CD4-positive, CD25-positive, alpha-beta regulatory T cell (primary cell): ENCODE data around the gene PALLD. TPM values are rescaled to one million over a fixed set of nuclear protein-coding genes. Genes with fewer than 3 reads are reported as not detected.

Experiments used
- ATAC-seq, 2 donors: fragments of 150-1000 bp; cut with Tn5 transposase; one replicate each; pipeline ENCODE4 v1.10.0; 2021; ENCODE audit warnings: low read depth in 2 of 2, moderate number of reproducible peaks in 2 of 2, moderate library complexity in 1 of 2
- DNase-seq, 3 donors: peaks; one replicate each; pipeline versions ENCODE4 v3.0.0 to v3.0.0-alpha.2; 2012 to 2022; ENCODE audit warnings: mixed read lengths in 1 of 3
- H3K27ac ChIP-seq: one replicate; pipeline ENCODE4 v1.7.0; 2013; ENCODE audit warnings: mild to moderate bottlenecking, low read length; ENCODE audit not compliant: insufficient read depth, poor library complexity, severe bottlenecking
- H3K27me3 ChIP-seq: one replicate; pipeline ENCODE4 v1.7.0; 2013; ENCODE audit warnings: low read length; ENCODE audit not compliant: control insufficient read depth, insufficient read depth
- H3K36me3 ChIP-seq: one replicate; pipeline ENCODE4 v1.7.0; 2013; ENCODE audit warnings: mild to moderate bottlenecking, low read length, moderate library complexity; ENCODE audit not compliant: control insufficient read depth, insufficient read depth
- H3K4me1 ChIP-seq: 2 replicates; pipeline ENCODE4 v1.7.0; 2013; ENCODE audit warnings: mild to moderate bottlenecking, low read length; ENCODE audit not compliant: insufficient read depth, control insufficient read depth, poor library complexity, severe bottlenecking
- H3K4me3 ChIP-seq: one replicate; pipeline ENCODE4 v1.7.0; 2013; ENCODE audit warnings: low read depth, mild to moderate bottlenecking, low read length, moderate library complexity
- H3K9me3 ChIP-seq, 2 experiments: 1 replicate in 1 of 2; 2 replicates in 1 of 2; pipeline ENCODE4 v1.7.0; 2013; ENCODE audit warnings: low read length in 2 of 2, mild to moderate bottlenecking in 1 of 2, moderate library complexity in 1 of 2; ENCODE audit not compliant: control insufficient read depth in 2 of 2
- H3K27ac Mint-ChIP-seq, 3 donors: one replicate each; pipeline ENCODE4 v1.8.0; 2020 to 2022; ENCODE audit warnings: mild to moderate bottlenecking in 3 of 3, mixed read lengths in 3 of 3, moderate library complexity in 2 of 3
- H3K27me3 Mint-ChIP-seq: one replicate; pipeline ENCODE4 v1.8.0; 2022; ENCODE audit warnings: mild to moderate bottlenecking, mixed read lengths
- H3K36me3 Mint-ChIP-seq: one replicate; pipeline ENCODE4 v1.8.0; 2020; ENCODE audit warnings: mixed read lengths
- H3K4me1 Mint-ChIP-seq, 4 donors: one replicate each; pipeline ENCODE4 v1.8.0; 2020 to 2022; ENCODE audit warnings: mixed read lengths in 4 of 4, mild to moderate bottlenecking in 1 of 4
- H3K4me3 Mint-ChIP-seq, 4 donors: one replicate each; pipeline ENCODE4 v1.8.0; 2020 to 2022; ENCODE audit warnings: mild to moderate bottlenecking in 4 of 4, mixed read lengths in 4 of 4, moderate library complexity in 3 of 4
- H3K9me3 Mint-ChIP-seq, 7 donors: one replicate each; pipeline ENCODE4 v1.8.0; 2020 to 2022; ENCODE audit warnings: mixed read lengths in 7 of 7, mild to moderate bottlenecking in 3 of 7, moderate library complexity in 2 of 7
- polyA plus RNA-seq, 4 donors: library from polyadenylated mRNA; unstranded; fragments of 300-500 nt; fragmentation: Illumina TruSeq; gene quantifications; one replicate each; pipeline ENCODE4 v1.2.3, GENCODE V29; 2021
- total RNA-seq: library from RNA; stranded (reverse); gene quantifications from one replicate; pipeline ENCODE4 v1.2.3, GENCODE V29; 2022

Gene PALLD
- total and polyA plus RNA-seq, 5 donors from 2014 or later, result 0.37 to 1.9 (median 0.76) TPM; not detected in 1

DNA sequence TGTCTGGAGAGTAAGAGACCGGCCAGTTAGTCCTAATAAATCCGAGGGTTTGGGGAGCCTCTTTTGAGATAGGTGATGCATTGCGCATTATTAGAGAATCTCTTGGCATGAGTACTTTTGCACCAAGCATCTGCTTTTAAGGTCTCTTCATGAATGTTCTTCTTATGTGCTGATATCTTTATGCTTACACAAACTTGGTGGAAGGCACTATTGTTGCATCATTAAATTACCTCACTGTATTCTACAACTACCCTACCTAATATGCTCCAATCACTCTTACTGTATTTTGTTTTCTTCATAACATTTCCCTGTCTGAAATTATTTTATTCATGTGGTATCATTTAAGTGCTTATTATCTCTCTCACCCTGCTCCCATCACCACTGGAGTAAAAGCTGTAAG, 151.6 kb downstream of the PALLD start:
- H3K27ac Mint-ChIP-seq, result no peak overlapping the region
- ATAC-seq (no peak), DNase-seq (no peak)
- Histone ChIP-seq H3K36me3 (no peaks in the 10 kb centered on the region), H3K27me3 (peaks cover 5% of the 10 kb centered on the region), H3K9me3 (no peaks in the 10 kb centered on the region), H3K4me1 (no peaks in the 10 kb centered on the region), H3K27ac (no peak overlapping the region), H3K4me3 (no peak overlapping the region)
- H3K27me3 Mint-ChIP-seq, result peaks cover 7% of the 10 kb centered on the region
- H3K9me3 Mint-ChIP-seq, result no peaks in the 10 kb centered on the region
- no peaks in the 10 kb centered on the region for H3K4me1 Mint-ChIP-seq
- no peak overlapping the region for H3K4me3 Mint-ChIP-seq
- H3K36me3 Mint-ChIP-seq, result no peaks in the 10 kb centered on the region

- Mint-ChIP-seq H3K27me3 (peaks cover 9% of the 10 kb centered on the region), H3K4me3 (no peak overlapping the region), H3K4me1 (no peaks in the 10 kb centered on the region), H3K27ac (no peak overlapping the region), H3K36me3 (no peaks in the 10 kb centered on the region), H3K9me3 (no peaks in the 10 kb centered on the region)
- ATAC-seq (no peak), DNase-seq (no peak)
- no peaks in the 10 kb centered on the region for H3K4me1 ChIP-seq
- H3K27ac ChIP-seq, result no peak overlapping the region
- no peaks in the 10 kb centered on the region for H3K36me3 ChIP-seq
- peaks cover 5% of the 10 kb centered on the region for H3K27me3 ChIP-seq
- no peaks in the 10 kb centered on the region for H3K9me3 ChIP-seq
- no peak overlapping the region for H3K4me3 ChIP-seq
These were observed 152.1 kb downstream of the PALLD start for GRCh38 chr4:168648929-168649328.

GRCh38 chr4:168651374-168651773, 154.5 kb downstream of the PALLD start:
- peaks cover 5% of the 10 kb centered on the region for H3K27me3 ChIP-seq
- no peak overlapping the region for H3K4me3 Mint-ChIP-seq
- no peaks in the 10 kb centered on the region for H3K9me3 Mint-ChIP-seq
- ATAC-seq, result no peak
- H3K9me3 ChIP-seq, result no peaks in the 10 kb centered on the region
- no peaks in the 10 kb centered on the region for H3K36me3 ChIP-seq
- no peaks in the 10 kb centered on the region for H3K36me3 Mint-ChIP-seq
- H3K4me1 ChIP-seq, result no peaks in the 10 kb centered on the region
- peaks cover 8% of the 10 kb centered on the region for H3K27me3 Mint-ChIP-seq
- no peak overlapping the region for H3K27ac Mint-ChIP-seq
- H3K27ac ChIP-seq, result no peak overlapping the region
- H3K4me3 ChIP-seq, result no peak overlapping the region
- peaks cover 0 to 9% (median 1%) of the 10 kb centered on the region in 4 donors for H3K4me1 Mint-ChIP-seq
- DNase-seq, result no peak

GRCh38 chr4:168651864-168652263, 155.0 kb downstream of the PALLD start:
- no peak for DNase-seq
- Mint-ChIP-seq H3K36me3 (no peaks in the 10 kb centered on the region), H3K27me3 (peaks cover 5% of the 10 kb centered on the region), H3K4me1 (peaks cover 0 to 9% (median 1%) of the 10 kb centered on the region in 4 donors), H3K9me3 (no peaks in the 10 kb centered on the region), H3K4me3 (no peak overlapping the region), H3K27ac (no peak overlapping the region)
- no peaks in the 10 kb centered on the region for H3K9me3 ChIP-seq
- H3K4me3 ChIP-seq, result no peak overlapping the region
- ATAC-seq, result peak in 1 of 2 donors; percentile 8
- no peaks in the 10 kb centered on the region for H3K36me3 ChIP-seq
- peaks cover 5% of the 10 kb centered on the region for H3K27me3 ChIP-seq
- H3K27ac ChIP-seq, result no peak overlapping the region
- no peaks in the 10 kb centered on the region for H3K4me1 ChIP-seq

DNA sequence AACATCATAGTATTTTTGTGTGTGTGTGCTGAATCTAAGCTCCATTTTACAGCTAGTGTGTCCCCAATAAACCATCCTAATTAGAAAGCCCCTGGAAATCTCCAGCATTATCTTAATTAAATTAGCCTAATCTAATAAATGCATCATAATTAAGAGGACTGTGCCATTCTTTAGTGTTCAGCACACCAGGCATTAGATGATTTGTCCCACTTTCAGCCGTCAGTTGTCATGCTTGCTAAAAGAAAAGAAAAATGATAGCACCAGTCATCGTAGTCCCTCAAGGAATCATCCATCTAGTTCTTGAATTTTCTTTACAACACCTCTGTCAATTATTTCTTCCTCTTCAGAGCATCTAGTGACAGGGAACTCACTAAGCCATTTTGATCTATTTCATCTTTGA, 155.9 kb downstream of the PALLD start:
- no peak for ATAC-seq
- Mint-ChIP-seq H3K36me3 (no peaks in the 10 kb centered on the region), H3K4me1 (peaks cover 0 to 9% (median 1%) of the 10 kb centered on the region in 4 donors), H3K27me3 (peaks cover 11% of the 10 kb centered on the region), H3K4me3 (no peak overlapping the region), H3K9me3 (no peaks in the 10 kb centered on the region), H3K27ac (no peak overlapping the region)
- Histone ChIP-seq H3K27ac (no peak overlapping the region), H3K9me3 (no peaks in the 10 kb centered on the region), H3K36me3 (no peaks in the 10 kb centered on the region), H3K4me1 (no peaks in the 10 kb centered on the region), H3K4me3 (no peak overlapping the region), H3K27me3 (peaks cover 5% of the 10 kb centered on the region)
- no peak for DNase-seq

- H3K27ac ChIP-seq, result no peak overlapping the region
- Mint-ChIP-seq H3K4me1 (peaks cover 0 to 9% (median 1%) of the 10 kb centered on the region in 4 donors), H3K9me3 (no peaks in the 10 kb centered on the region), H3K27me3 (peaks cover 11% of the 10 kb centered on the region), H3K36me3 (no peaks in the 10 kb centered on the region), H3K27ac (no peak overlapping the region), H3K4me3 (no peak overlapping the region)
- H3K9me3 ChIP-seq, result no peaks in the 10 kb centered on the region
- no peak overlapping the region for H3K4me3 ChIP-seq
- no peak for DNase-seq
- H3K4me1 ChIP-seq, result no peaks in the 10 kb centered on the region
- no peaks in the 10 kb centered on the region for H3K36me3 ChIP-seq
- ATAC-seq, result no peak
- H3K27me3 ChIP-seq, result no peaks in the 10 kb centered on the region
These were observed 157.4 kb downstream of the PALLD start for GRCh38 chr4:168654104-168654847.

DNA sequence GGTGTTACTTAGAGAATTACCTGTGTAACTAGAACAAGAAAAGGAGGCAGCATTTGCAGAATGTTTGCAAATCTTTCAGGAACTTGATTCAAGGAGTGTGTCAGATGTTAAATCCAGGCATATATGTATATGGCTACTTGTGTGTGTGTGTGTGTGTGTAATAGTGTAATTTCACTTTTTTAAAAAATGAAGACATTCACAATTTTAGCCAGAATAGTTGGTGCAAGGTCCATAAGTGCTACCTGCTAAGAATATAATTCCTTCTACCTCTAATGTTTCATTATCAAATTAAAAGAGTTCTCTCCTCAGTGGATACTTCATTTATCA, 158.0 kb downstream of the PALLD start:
- Mint-ChIP-seq H3K9me3 (no peaks in the 10 kb centered on the region), H3K4me1 (peaks cover 0 to 9% (median 1%) of the 10 kb centered on the region in 4 donors), H3K27ac (no peak overlapping the region), H3K4me3 (no peak overlapping the region), H3K36me3 (no peaks in the 10 kb centered on the region), H3K27me3 (peaks cover 11% of the 10 kb centered on the region)
- no peak for DNase-seq
- no peak for ATAC-seq
- Histone ChIP-seq H3K36me3 (no peaks in the 10 kb centered on the region), H3K27ac (no peak overlapping the region), H3K4me1 (no peaks in the 10 kb centered on the region), H3K27me3 (no peaks in the 10 kb centered on the region), H3K9me3 (no peaks in the 10 kb centered on the region), H3K4me3 (no peak overlapping the region)

GRCh38 chr4:168655182-168655581, 158.3 kb downstream of the PALLD start:
- Histone ChIP-seq H3K27me3 (no peaks in the 10 kb centered on the region), H3K27ac (no peak overlapping the region), H3K36me3 (no peaks in the 10 kb centered on the region), H3K4me3 (no peak overlapping the region), H3K9me3 (no peaks in the 10 kb centered on the region), H3K4me1 (no peaks in the 10 kb centered on the region)
- H3K9me3 Mint-ChIP-seq, result no peaks in the 10 kb centered on the region
- no peak overlapping the region for H3K4me3 Mint-ChIP-seq
- H3K27me3 Mint-ChIP-seq, result peaks cover 11% of the 10 kb centered on the region
- no peaks in the 10 kb centered on the region for H3K36me3 Mint-ChIP-seq
- DNase-seq (no peak), ATAC-seq (no peak)
- H3K27ac Mint-ChIP-seq, result no peak overlapping the region
- H3K4me1 Mint-ChIP-seq, result peaks cover 0 to 9% (median 1%) of the 10 kb centered on the region in 4 donors
